MM.1S (cell line): Measurements from ENCODE around the gene GNAI2.

Experiments used
- EZH2 ChIP-seq: fragments of 300-600 bp; sonication (generic); optimal IDR thresholded peaks from 2 replicates; pipeline ENCODE3; 2017; ENCODE audit warnings: low read depth, mild to moderate bottlenecking, antibody characterized with exemption, low read length, mixed read lengths
- EZH2phosphoT487 ChIP-seq: fragments of 300-600 bp; sonication (generic); IDR thresholded peaks from 2 replicates; pipeline ENCODE4 v1.6.1; 2018; ENCODE audit warnings: antibody characterized with exemption, low read length
- TF ChIP-seq, protein P1 (sequence below): fragments of 300-600 bp; sonication (generic); IDR thresholded peaks from 2 replicates; pipeline ENCODE4 v1.5.1; 2016; ENCODE audit warnings: antibody characterized with exemption, low read length, mixed read lengths

DNA sequence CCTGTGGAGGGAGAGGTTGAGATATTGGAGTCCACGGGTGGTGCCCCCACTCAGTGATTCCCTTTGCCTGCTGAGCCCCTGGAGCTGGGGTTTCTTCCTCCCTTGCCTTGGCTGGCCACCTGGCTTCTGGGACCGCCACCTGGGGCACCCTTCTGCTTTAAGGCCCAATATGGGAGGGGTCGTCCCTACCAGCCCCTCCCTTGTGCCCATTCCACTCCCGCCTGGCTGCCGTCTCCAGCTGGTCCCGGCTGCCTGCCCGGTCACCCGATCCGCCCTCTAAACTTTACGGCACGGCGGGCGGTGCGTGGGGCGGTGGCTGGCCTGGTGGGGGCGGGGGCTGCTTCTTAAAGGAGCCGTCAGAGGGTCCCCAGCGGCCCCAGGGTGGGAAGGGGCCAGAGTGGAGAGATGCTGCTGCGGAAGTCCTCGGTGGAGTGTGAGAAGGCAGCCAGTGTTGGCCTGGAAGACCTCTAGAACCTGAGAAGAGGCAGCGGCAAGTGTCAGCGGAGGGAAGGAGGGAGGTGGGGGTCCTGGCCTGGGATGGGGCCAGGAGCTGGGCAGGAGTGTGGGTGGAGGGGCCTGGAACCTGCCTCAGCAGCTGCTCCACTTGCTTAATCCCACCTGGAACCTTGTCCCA lies 31.4 kb downstream of the GNAI2 start:
- TF ChIP-seq, protein P1, sequence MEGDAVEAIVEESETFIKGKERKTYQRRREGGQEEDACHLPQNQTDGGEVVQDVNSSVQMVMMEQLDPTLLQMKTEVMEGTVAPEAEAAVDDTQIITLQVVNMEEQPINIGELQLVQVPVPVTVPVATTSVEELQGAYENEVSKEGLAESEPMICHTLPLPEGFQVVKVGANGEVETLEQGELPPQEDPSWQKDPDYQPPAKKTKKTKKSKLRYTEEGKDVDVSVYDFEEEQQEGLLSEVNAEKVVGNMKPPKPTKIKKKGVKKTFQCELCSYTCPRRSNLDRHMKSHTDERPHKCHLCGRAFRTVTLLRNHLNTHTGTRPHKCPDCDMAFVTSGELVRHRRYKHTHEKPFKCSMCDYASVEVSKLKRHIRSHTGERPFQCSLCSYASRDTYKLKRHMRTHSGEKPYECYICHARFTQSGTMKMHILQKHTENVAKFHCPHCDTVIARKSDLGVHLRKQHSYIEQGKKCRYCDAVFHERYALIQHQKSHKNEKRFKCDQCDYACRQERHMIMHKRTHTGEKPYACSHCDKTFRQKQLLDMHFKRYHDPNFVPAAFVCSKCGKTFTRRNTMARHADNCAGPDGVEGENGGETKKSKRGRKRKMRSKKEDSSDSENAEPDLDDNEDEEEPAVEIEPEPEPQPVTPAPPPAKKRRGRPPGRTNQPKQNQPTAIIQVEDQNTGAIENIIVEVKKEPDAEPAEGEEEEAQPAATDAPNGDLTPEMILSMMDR = no peak
- no peak for TF ChIP-seq EZH2
- TF ChIP-seq EZH2phosphoT487 = no peak
